ENCODE results near the gene ERBB2.

The ERBB2 gene

DNA sequence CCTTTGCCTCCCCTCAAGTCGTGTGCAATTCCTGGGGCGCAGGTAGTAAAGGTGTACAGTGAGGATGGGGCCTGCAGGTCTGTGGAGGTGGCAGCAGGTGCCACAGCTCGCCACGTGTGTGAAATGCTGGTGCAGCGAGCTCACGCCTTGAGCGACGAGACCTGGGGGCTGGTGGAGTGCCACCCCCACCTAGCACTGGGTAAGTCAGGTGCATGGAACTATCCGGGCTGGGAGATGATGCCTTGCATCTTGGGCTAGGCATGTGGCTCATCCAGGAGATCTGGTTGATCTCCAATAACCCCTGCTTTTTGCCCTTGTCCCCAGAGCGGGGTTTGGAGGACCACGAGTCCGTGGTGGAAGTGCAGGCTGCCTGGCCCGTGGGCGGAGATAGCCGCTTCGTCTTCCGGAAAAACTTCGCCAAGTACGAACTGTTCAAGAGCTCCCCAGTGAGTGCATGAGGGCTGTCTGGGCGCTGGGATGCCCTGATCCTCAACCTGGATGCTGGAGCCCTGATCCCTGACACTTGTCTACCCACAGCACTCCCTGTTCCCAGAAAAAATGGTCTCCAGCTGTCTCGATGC, 43.1 kb downstream of the ERBB2 start:
- DNase-seq (ENCODE audit: low read depth): no peak
- H3K4me3 ChIP-seq (ENCODE audit: low read depth, low read length): no peak overlapping the region
- TF ChIP-seq, protein P1, sequence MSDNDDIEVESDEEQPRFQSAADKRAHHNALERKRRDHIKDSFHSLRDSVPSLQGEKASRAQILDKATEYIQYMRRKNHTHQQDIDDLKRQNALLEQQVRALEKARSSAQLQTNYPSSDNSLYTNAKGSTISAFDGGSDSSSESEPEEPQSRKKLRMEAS (IDR thresholded peaks at IDR 0.05; ENCODE audit: low read depth, low read length): no peak
- no peak for TF ChIP-seq MYC (IDR thresholded peaks at IDR 0.05; ENCODE audit: low read depth, low read length)
- TF ChIP-seq POLR2A (IDR thresholded peaks at IDR 0.05; ENCODE audit: extremely low read depth, insufficient read length): no peak
- TF ChIP-seq, protein P2, sequence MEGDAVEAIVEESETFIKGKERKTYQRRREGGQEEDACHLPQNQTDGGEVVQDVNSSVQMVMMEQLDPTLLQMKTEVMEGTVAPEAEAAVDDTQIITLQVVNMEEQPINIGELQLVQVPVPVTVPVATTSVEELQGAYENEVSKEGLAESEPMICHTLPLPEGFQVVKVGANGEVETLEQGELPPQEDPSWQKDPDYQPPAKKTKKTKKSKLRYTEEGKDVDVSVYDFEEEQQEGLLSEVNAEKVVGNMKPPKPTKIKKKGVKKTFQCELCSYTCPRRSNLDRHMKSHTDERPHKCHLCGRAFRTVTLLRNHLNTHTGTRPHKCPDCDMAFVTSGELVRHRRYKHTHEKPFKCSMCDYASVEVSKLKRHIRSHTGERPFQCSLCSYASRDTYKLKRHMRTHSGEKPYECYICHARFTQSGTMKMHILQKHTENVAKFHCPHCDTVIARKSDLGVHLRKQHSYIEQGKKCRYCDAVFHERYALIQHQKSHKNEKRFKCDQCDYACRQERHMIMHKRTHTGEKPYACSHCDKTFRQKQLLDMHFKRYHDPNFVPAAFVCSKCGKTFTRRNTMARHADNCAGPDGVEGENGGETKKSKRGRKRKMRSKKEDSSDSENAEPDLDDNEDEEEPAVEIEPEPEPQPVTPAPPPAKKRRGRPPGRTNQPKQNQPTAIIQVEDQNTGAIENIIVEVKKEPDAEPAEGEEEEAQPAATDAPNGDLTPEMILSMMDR (IDR thresholded peaks at IDR 0.05; ENCODE audit: low read depth, low read length): no peak

DNA sequence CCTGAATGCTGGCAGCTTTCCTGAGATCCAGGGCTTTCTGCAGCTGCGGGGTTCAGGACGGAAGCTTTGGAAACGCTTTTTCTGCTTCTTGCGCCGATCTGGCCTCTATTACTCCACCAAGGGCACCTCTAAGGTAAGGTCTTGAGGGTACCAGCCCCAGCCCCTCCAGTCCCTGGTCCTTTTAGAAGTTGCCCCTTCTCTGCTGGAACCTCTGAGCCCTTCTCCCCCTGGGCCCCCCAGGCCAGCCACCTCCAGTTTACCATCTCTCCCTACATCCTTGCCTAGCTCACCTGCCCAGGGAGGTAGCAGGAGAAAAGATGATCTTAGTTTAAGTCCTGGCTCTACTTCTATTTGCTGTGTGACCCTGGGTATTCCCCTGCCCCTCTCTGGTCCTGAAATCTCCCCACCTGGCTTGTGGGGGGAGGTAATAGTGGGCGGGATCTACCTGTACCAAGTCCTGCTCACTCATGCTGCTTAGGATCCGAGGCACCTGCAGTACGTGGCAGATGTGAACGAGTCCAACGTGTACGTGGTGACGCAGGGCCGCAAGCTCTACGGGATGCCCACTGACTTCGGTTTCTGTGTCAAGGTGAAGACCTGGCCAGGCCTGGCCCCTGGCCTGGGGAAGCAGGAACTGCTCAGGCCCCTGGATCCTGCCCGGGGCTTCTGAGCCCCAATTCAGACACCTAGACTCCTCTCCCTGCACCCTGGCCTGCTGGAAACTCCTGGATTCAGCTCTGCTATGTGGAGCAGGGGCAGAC, 44.4 kb downstream of the ERBB2 start:
- no peak for TF ChIP-seq MYC (IDR thresholded peaks at IDR 0.05; ENCODE audit: low read depth, low read length)
- TF ChIP-seq, protein P2 (IDR thresholded peaks at IDR 0.05; ENCODE audit: low read depth, low read length): no peak
- TF ChIP-seq POLR2A (IDR thresholded peaks at IDR 0.05; ENCODE audit: extremely low read depth, insufficient read length): no peak
- TF ChIP-seq, protein P1 (IDR thresholded peaks at IDR 0.05; ENCODE audit: low read depth, low read length): no peak

GRCh38 chr17:39744836-39745215, 45.0 kb downstream of the ERBB2 start:
- no peak overlapping the region for H3K4me3 ChIP-seq (ENCODE audit: low read depth, low read length)
- no peak for DNase-seq (ENCODE audit: low read depth)
- TF ChIP-seq, protein P2 (IDR thresholded peaks at IDR 0.05; ENCODE audit: low read depth, low read length): peak; percentile 5
- TF ChIP-seq POLR2A (IDR thresholded peaks at IDR 0.05; ENCODE audit: extremely low read depth, insufficient read length): no peak

More for the DNA sequence above, 44.4 kb downstream of the ERBB2 start:
- DNase-seq (ENCODE audit: low read depth): no peak
- no peak overlapping the region for H3K4me3 ChIP-seq (ENCODE audit: low read depth, low read length)

- no peak for DNase-seq (ENCODE audit: low read depth)
- no peak for TF ChIP-seq MYC (IDR thresholded peaks at IDR 0.05; ENCODE audit: low read depth, low read length)
- TF ChIP-seq, protein P1 (IDR thresholded peaks at IDR 0.05; ENCODE audit: low read depth, low read length): no peak
- TF ChIP-seq POLR2A (IDR thresholded peaks at IDR 0.05; ENCODE audit: extremely low read depth, insufficient read length): no peak
- TF ChIP-seq, protein P2 (IDR thresholded peaks at IDR 0.05; ENCODE audit: low read depth, low read length): no peak
- H3K4me3 ChIP-seq (ENCODE audit: low read depth, low read length): no peak overlapping the region
Observed at GRCh38 chr17:39745335-39746144, 45.7 kb downstream of the ERBB2 start.

GRCh38 chr17:39746145-39746461, 46.2 kb downstream of the ERBB2 start:
- DNase-seq (ENCODE audit: low read depth): no peak
- TF ChIP-seq MYC (IDR thresholded peaks at IDR 0.05; ENCODE audit: low read depth, low read length) (no peak), POLR2A (IDR thresholded peaks at IDR 0.05; ENCODE audit: extremely low read depth, insufficient read length) (no peak)
- TF ChIP-seq, protein P2 (IDR thresholded peaks at IDR 0.05; ENCODE audit: low read depth, low read length): no peak
- TF ChIP-seq, protein P1 (IDR thresholded peaks at IDR 0.05; ENCODE audit: low read depth, low read length): no peak

More at GRCh38 chr17:39746145-39746461, 46.2 kb downstream of the ERBB2 start:
- H3K4me3 ChIP-seq (ENCODE audit: low read depth, low read length): no peak overlapping the region
